ENCODE data around the gene LGMN. TPM values are rescaled to one million over a fixed set of nuclear protein-coding genes. Genes with fewer than 3 reads are reported as not detected.
"Not testable (repeated sequence)": the region's sequence is repeated elsewhere in the genome, so short reads cannot be mapped to it uniquely, and the experiment has no call there.

Gene LGMN
- polyA plus RNA-seq, 1 donor from 2014 or later = 48.0 TPM

- Histone ChIP-seq H3K9ac (ENCODE audit: low read length) (no peak overlapping the region), H4K20me1 (ENCODE audit: insufficient read depth) (no peaks in the 10 kb centered on the region)
Measured at GRCh38 chr14:92768795-92769194, 20.4 kb upstream of the LGMN start.

GRCh38 chr14:92768236-92768635 is 19.8 kb upstream of the LGMN start:
- not testable (repeated sequence) for H2AFZ ChIP-seq (ENCODE audit: low read depth, low read length); H3K79me2 ChIP-seq (replicated peaks; ENCODE audit: insufficient read depth, low read length); H3K9ac ChIP-seq (ENCODE audit: low read length); H3K27me3 ChIP-seq (ENCODE audit: insufficient read depth, low read depth, low read length); H3K36me3 ChIP-seq (ENCODE audit: insufficient read depth, low read length); H3K9me3 ChIP-seq (ENCODE audit: low read length); H3K9me2 ChIP-seq (ENCODE audit: insufficient read depth, low read length); H3F3A ChIP-seq (ENCODE audit: insufficient read depth, low read length, poor library complexity, severe bottlenecking); H3K4me3 ChIP-seq (ENCODE audit: low read length); H3K27ac ChIP-seq (ENCODE audit: low read length); H4K20me1 ChIP-seq (ENCODE audit: insufficient read depth); H3K4me2 ChIP-seq (ENCODE audit: low read length)

More at GRCh38 chr14:92768795-92769194, 20.4 kb upstream of the LGMN start:
- no peaks in the 10 kb centered on the region for H3K27me3 ChIP-seq (ENCODE audit: insufficient read depth, low read depth, low read length)
- no peaks in the 10 kb centered on the region for H3K36me3 ChIP-seq (ENCODE audit: insufficient read depth, low read length)
- H3K9me2 ChIP-seq (ENCODE audit: insufficient read depth, low read length) = no peaks in the 10 kb centered on the region
- no peak for TF ChIP-seq EZH2 (IDR thresholded peaks at IDR 0.05; ENCODE audit: borderline replicate concordance, insufficient read depth, low read length, poor library complexity, severe bottlenecking)
- no peak for TF ChIP-seq SMC3 (conservative IDR thresholded peaks at IDR 0.05; ENCODE audit: poor library complexity)
- no peak for TF ChIP-seq POLR2AphosphoS5 (IDR thresholded peaks at IDR 0.05)
- TF ChIP-seq EP300 (conservative IDR thresholded peaks at IDR 0.05; ENCODE audit: poor library complexity, severe bottlenecking) = no peak
- TF ChIP-seq, protein P1, sequence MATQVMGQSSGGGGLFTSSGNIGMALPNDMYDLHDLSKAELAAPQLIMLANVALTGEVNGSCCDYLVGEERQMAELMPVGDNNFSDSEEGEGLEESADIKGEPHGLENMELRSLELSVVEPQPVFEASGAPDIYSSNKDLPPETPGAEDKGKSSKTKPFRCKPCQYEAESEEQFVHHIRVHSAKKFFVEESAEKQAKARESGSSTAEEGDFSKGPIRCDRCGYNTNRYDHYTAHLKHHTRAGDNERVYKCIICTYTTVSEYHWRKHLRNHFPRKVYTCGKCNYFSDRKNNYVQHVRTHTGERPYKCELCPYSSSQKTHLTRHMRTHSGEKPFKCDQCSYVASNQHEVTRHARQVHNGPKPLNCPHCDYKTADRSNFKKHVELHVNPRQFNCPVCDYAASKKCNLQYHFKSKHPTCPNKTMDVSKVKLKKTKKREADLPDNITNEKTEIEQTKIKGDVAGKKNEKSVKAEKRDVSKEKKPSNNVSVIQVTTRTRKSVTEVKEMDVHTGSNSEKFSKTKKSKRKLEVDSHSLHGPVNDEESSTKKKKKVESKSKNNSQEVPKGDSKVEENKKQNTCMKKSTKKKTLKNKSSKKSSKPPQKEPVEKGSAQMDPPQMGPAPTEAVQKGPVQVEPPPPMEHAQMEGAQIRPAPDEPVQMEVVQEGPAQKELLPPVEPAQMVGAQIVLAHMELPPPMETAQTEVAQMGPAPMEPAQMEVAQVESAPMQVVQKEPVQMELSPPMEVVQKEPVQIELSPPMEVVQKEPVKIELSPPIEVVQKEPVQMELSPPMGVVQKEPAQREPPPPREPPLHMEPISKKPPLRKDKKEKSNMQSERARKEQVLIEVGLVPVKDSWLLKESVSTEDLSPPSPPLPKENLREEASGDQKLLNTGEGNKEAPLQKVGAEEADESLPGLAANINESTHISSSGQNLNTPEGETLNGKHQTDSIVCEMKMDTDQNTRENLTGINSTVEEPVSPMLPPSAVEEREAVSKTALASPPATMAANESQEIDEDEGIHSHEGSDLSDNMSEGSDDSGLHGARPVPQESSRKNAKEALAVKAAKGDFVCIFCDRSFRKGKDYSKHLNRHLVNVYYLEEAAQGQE (IDR thresholded peaks at IDR 0.05; ENCODE audit: borderline replicate concordance) = no peak
- TF ChIP-seq TAF1 (IDR thresholded peaks at IDR 0.05; ENCODE audit: low read depth) = no peak
- no peak for TF ChIP-seq RAD21 (conservative IDR thresholded peaks at IDR 0.05)
- TF ChIP-seq MXI1 (conservative IDR thresholded peaks at IDR 0.05; ENCODE audit: poor library complexity, severe bottlenecking) = no peak
- TF ChIP-seq, protein P2, sequence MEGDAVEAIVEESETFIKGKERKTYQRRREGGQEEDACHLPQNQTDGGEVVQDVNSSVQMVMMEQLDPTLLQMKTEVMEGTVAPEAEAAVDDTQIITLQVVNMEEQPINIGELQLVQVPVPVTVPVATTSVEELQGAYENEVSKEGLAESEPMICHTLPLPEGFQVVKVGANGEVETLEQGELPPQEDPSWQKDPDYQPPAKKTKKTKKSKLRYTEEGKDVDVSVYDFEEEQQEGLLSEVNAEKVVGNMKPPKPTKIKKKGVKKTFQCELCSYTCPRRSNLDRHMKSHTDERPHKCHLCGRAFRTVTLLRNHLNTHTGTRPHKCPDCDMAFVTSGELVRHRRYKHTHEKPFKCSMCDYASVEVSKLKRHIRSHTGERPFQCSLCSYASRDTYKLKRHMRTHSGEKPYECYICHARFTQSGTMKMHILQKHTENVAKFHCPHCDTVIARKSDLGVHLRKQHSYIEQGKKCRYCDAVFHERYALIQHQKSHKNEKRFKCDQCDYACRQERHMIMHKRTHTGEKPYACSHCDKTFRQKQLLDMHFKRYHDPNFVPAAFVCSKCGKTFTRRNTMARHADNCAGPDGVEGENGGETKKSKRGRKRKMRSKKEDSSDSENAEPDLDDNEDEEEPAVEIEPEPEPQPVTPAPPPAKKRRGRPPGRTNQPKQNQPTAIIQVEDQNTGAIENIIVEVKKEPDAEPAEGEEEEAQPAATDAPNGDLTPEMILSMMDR (IDR thresholded peaks at IDR 0.05; ENCODE audit: poor library complexity, severe bottlenecking) = no peak
- no peak overlapping the region for H3K4me2 ChIP-seq (ENCODE audit: low read length)
- no peaks in the 10 kb centered on the region for H3F3A ChIP-seq (ENCODE audit: insufficient read depth, low read length, poor library complexity, severe bottlenecking)
- no peak overlapping the region for H3K4me3 ChIP-seq (ENCODE audit: low read length)
- H3K27ac ChIP-seq (ENCODE audit: low read length) = no peak overlapping the region
- H3K9me3 ChIP-seq (ENCODE audit: low read length) = no peaks in the 10 kb centered on the region
- no peaks in the 10 kb centered on the region for H3K79me2 ChIP-seq (replicated peaks; ENCODE audit: insufficient read depth, low read length)
- H2AFZ ChIP-seq (ENCODE audit: low read depth, low read length) = no peak overlapping the region

GRCh38 chr14:92763666-92764631 is 15.5 kb upstream of the LGMN start:
- H3K4me3 ChIP-seq (ENCODE audit: low read length); H3K36me3 ChIP-seq (ENCODE audit: insufficient read depth, low read length); H3F3A ChIP-seq (ENCODE audit: insufficient read depth, low read length, poor library complexity, severe bottlenecking); H3K9me3 ChIP-seq (ENCODE audit: low read length); H3K79me2 ChIP-seq (replicated peaks; ENCODE audit: insufficient read depth, low read length); H3K27me3 ChIP-seq (ENCODE audit: insufficient read depth, low read depth, low read length); H3K9ac ChIP-seq (ENCODE audit: low read length); H3K4me2 ChIP-seq (ENCODE audit: low read length); H2AFZ ChIP-seq (ENCODE audit: low read depth, low read length); H3K9me2 ChIP-seq (ENCODE audit: insufficient read depth, low read length); H3K27ac ChIP-seq (ENCODE audit: low read length); H4K20me1 ChIP-seq (ENCODE audit: insufficient read depth): not testable (repeated sequence)

All from neural cell (in vitro differentiated cells).